Central memory CD8-positive, alpha-beta T cell (primary cell): ENCODE results near the gene ZNF304.

Source experiments
- ATAC-seq: fragments of 150-1000 bp; cut with Tn5 transposase; replicated peaks from 2 replicates; pipeline ENCODE4 v1.10.0; 2022; ENCODE audit warnings: mild to moderate bottlenecking, moderate FRiP score, moderate number of reproducible peaks; ENCODE audit not compliant: poor library complexity, severe bottlenecking; ENCODE audit errors: extremely low read depth
- DNase-seq, 2 donors: peaks; one replicate each; pipeline ENCODE4 v3.0.0; 2021; ENCODE audit warnings: low spot score in 2 of 2
- H3K27ac Mint-ChIP-seq: one replicate; pipeline ENCODE4 v1.8.0; 2022; ENCODE audit warnings: low read depth, mild to moderate bottlenecking, moderate library complexity, mixed read lengths
- H3K27me3 Mint-ChIP-seq: one replicate; pipeline ENCODE4 v1.8.0; 2022; ENCODE audit warnings: mixed read lengths
- H3K36me3 Mint-ChIP-seq: one replicate; pipeline ENCODE4 v1.8.0; 2022; ENCODE audit warnings: mild to moderate bottlenecking, moderate library complexity, mixed read lengths; ENCODE audit not compliant: insufficient read depth
- H3K4me1 Mint-ChIP-seq: one replicate; pipeline ENCODE4 v1.8.0; 2022; ENCODE audit warnings: mixed read lengths
- H3K4me3 Mint-ChIP-seq: one replicate; pipeline ENCODE4 v1.8.0; 2022; ENCODE audit warnings: mild to moderate bottlenecking, moderate library complexity, mixed read lengths
- H3K9me3 Mint-ChIP-seq: one replicate; pipeline ENCODE4 v1.8.0; 2022; ENCODE audit warnings: mixed read lengths

Gene ZNF304

DNA sequence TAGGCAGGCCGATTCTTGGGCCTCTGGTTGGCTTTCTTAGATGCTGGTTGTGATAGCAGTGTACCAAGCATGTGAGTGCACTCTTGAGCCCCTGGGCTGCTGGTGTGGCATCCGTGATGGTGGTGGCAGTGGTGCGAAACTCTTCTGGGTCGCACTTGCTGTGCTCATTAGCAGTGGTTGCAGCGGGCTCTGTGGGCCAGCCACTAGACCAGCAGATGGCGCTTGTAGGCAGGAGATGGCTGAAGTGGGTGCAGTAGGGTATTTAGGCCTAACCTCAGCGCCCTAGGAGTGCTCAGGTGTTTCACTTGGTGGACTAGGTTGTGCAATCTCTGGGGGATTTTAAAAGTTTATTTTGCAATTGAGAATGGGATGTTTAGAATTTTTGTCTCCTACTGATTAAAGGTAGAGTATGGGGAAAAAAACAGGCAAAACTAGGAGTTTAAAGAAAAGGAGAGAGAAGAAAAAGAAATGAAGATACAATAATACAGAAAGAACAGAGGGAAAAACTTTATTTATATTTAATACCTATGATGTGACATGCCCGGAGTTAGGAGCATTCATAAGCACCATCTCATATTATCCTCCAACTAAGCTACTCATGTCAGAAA, 55.5 kb downstream of the ZNF304 start:
- H3K27ac Mint-ChIP-seq: no peak overlapping the region
- H3K4me3 Mint-ChIP-seq: no peak overlapping the region
- DNase-seq (peak; percentile 44 to 58), ATAC-seq (no peak)
- peaks cover 19% of the 10 kb centered on the region for H3K4me1 Mint-ChIP-seq
- no peaks in the 10 kb centered on the region for H3K27me3 Mint-ChIP-seq
- no peaks in the 10 kb centered on the region for H3K9me3 Mint-ChIP-seq
- peaks cover 5% of the 10 kb centered on the region for H3K36me3 Mint-ChIP-seq
